H9 (cell line): Measurements from ENCODE around the gene SAG. TPM values are rescaled to one million over a fixed set of nuclear protein-coding genes. Genes with fewer than 3 reads are reported as not detected.

Source experiments
- DNase-seq: peaks from one replicate; pipeline ENCODE4 v3.0.0-alpha.2; 2017
- H2AFZ ChIP-seq: one replicate; pipeline ENCODE4 v1.6.1; 2013; ENCODE audit warnings: mild to moderate bottlenecking, low read length, control low read depth, moderate library complexity
- H2AK5ac ChIP-seq: 2 replicates; pipeline ENCODE4 v1.6.1; 2013; ENCODE audit warnings: low read length, control low read depth, mixed read lengths; ENCODE audit not compliant: insufficient read length
- H2BK120ac ChIP-seq: one replicate; pipeline ENCODE4 v1.6.1; 2013; ENCODE audit warnings: low read depth, mild to moderate bottlenecking, low read length, control low read depth, inconsistent platforms; ENCODE audit not compliant: poor library complexity, severe bottlenecking
- H2BK12ac ChIP-seq: 2 replicates; pipeline ENCODE4 v1.6.1; 2013; ENCODE audit warnings: low read length, control low read depth, mixed read lengths, low read depth; ENCODE audit not compliant: insufficient read length
- H2BK15ac ChIP-seq: 2 replicates; pipeline ENCODE4 v1.6.1; 2013; ENCODE audit warnings: low read depth, low read length, control low read depth
- H2BK20ac ChIP-seq: one replicate; pipeline ENCODE4 v1.6.1; 2013; ENCODE audit warnings: low read depth, mild to moderate bottlenecking, low read length, control low read depth, inconsistent platforms; ENCODE audit not compliant: poor library complexity, severe bottlenecking
- H2BK5ac ChIP-seq: 2 replicates; pipeline ENCODE4 v1.6.1; 2013; ENCODE audit warnings: low read length, control low read depth, mixed read lengths; ENCODE audit not compliant: insufficient read length
- H3K14ac ChIP-seq: 2 replicates; pipeline ENCODE4 v1.6.1; 2013; ENCODE audit warnings: low read length, control low read depth; ENCODE audit not compliant: insufficient read depth
- H3K18ac ChIP-seq: 2 replicates; pipeline ENCODE4 v1.6.1; 2013; ENCODE audit warnings: low read depth, mild to moderate bottlenecking, mixed read lengths, low read length, control low read depth; ENCODE audit not compliant: insufficient read length
- H3K23ac ChIP-seq: 2 replicates; pipeline ENCODE4 v1.6.1; 2013; ENCODE audit warnings: low read length, control low read depth, mixed read lengths, low read depth; ENCODE audit not compliant: insufficient read length
- H3K23me2 ChIP-seq: 2 replicates; pipeline ENCODE4 v1.6.1; 2013; ENCODE audit warnings: low read depth, mild to moderate bottlenecking, mixed read lengths, low read length, control low read depth; ENCODE audit not compliant: insufficient read length, poor library complexity, severe bottlenecking
- H3K27ac ChIP-seq: 2 replicates; pipeline ENCODE4 v1.5.1; 2013; ENCODE audit warnings: low read length, control low read depth, mixed read lengths, low read depth; ENCODE audit not compliant: insufficient read length
- H3K27me3 ChIP-seq: 2 replicates; pipeline ENCODE4 v1.6.1; 2013; ENCODE audit warnings: low read length, control low read depth, inconsistent platforms; ENCODE audit not compliant: insufficient read depth
- H3K4ac ChIP-seq: 2 replicates; pipeline ENCODE4 v1.6.1; 2013; ENCODE audit warnings: low read depth, mild to moderate bottlenecking, control low read depth, inconsistent platforms, low read length, moderate library complexity
- H3K4me1 ChIP-seq: 2 replicates; pipeline ENCODE4 v1.6.1; 2013; ENCODE audit warnings: low read length, control low read depth, inconsistent platforms; ENCODE audit not compliant: insufficient read depth
- H3K4me2 ChIP-seq: 2 replicates; pipeline ENCODE4 v1.6.1; 2013; ENCODE audit warnings: low read length, control low read depth, mixed read lengths; ENCODE audit not compliant: insufficient read length, insufficient read depth
- H3K56ac ChIP-seq: 2 replicates; pipeline ENCODE4 v1.6.1; 2013; ENCODE audit warnings: low read depth, mild to moderate bottlenecking, mixed read lengths, low read length, control low read depth; ENCODE audit not compliant: insufficient read length
- H3K79me1 ChIP-seq: 2 replicates; pipeline ENCODE4 v1.6.1; 2013; ENCODE audit warnings: low read depth, mild to moderate bottlenecking, moderate library complexity, low read length, control low read depth, inconsistent platforms; ENCODE audit not compliant: insufficient read depth, poor library complexity, severe bottlenecking
- H3K79me2 ChIP-seq: 2 replicates; pipeline ENCODE4 v1.6.1; 2013; ENCODE audit warnings: low read length, control low read depth, inconsistent platforms; ENCODE audit not compliant: insufficient read depth
- H3K9ac ChIP-seq: 2 replicates; pipeline ENCODE4 v1.6.1; 2013; ENCODE audit warnings: low read length, control low read depth, mixed read lengths; ENCODE audit not compliant: insufficient read length; ENCODE audit errors: extremely low read depth
- H3K9me3 ChIP-seq: one replicate; pipeline ENCODE4 v1.6.1; 2013; ENCODE audit warnings: low read depth, low read length, inconsistent platforms; ENCODE audit not compliant: control insufficient read depth
- H3T11ph ChIP-seq: one replicate; pipeline ENCODE4 v1.6.1; 2013; ENCODE audit warnings: mild to moderate bottlenecking, low read length, control low read depth, inconsistent platforms
- H4K20me1 ChIP-seq: one replicate; pipeline ENCODE4 v1.6.1; 2013; ENCODE audit not compliant: control insufficient read depth, insufficient read length, insufficient read depth
- H4K5ac ChIP-seq: 2 replicates; pipeline ENCODE4 v1.6.1; 2013; ENCODE audit warnings: low read depth, mild to moderate bottlenecking, mixed read lengths, low read length, control low read depth; ENCODE audit not compliant: insufficient read length
- H4K8ac ChIP-seq: replicated peaks from 2 replicates; pipeline ENCODE4 v1.6.1; 2013; ENCODE audit warnings: low read length, control low read depth, mixed read lengths, low read depth; ENCODE audit not compliant: insufficient read length
- H4K91ac ChIP-seq: 2 replicates; pipeline ENCODE4 v1.6.1; 2013; ENCODE audit warnings: low read depth, mild to moderate bottlenecking, moderate library complexity, mixed read lengths, low read length, control low read depth; ENCODE audit not compliant: insufficient read length
- H3K27ac Mint-ChIP-seq, 3 experiments: 2 replicates in 2 of 3; 3 replicates in 1 of 3; pipeline ENCODE4 v1.8.0; 2020 to 2021; ENCODE audit warnings: mixed read lengths in 3 of 3, mild to moderate bottlenecking in 1 of 3, moderate library complexity in 1 of 3
- H3K27me3 Mint-ChIP-seq: 2 replicates; pipeline ENCODE4 v1.8.0; 2021; ENCODE audit warnings: low read depth, mild to moderate bottlenecking, moderate library complexity, mixed read lengths
- H3K36me3 Mint-ChIP-seq, 3 experiments: 2 replicates in 2 of 3; 3 replicates in 1 of 3; pipeline ENCODE4 v1.8.0; 2020 to 2021; ENCODE audit warnings: low read depth in 3 of 3, mixed read lengths in 3 of 3; ENCODE audit not compliant: insufficient read depth in 1 of 3
- H3K4me1 Mint-ChIP-seq, 2 experiments: 2 replicates each; pipeline ENCODE4 v1.8.0; 2020; ENCODE audit warnings: mixed read lengths in 2 of 2
- H3K4me3 Mint-ChIP-seq, 2 experiments: 2 replicates in 1 of 2; 3 replicates in 1 of 2; pipeline ENCODE4 v1.8.0; 2020 to 2021; ENCODE audit warnings: mild to moderate bottlenecking in 2 of 2, mixed read lengths in 2 of 2, moderate library complexity in 1 of 2
- H3K9me3 Mint-ChIP-seq, 2 experiments: 2 replicates in 1 of 2; 3 replicates in 1 of 2; pipeline ENCODE4 v1.8.0; 2020; ENCODE audit warnings: mild to moderate bottlenecking in 2 of 2, mixed read lengths in 2 of 2, moderate library complexity in 1 of 2
- WGBS: extraction: QIAGEN DNeasy Blood & Tissue Kit; methylation state at CpG from one replicate; pipeline ENCODE4 v1.1.7; 2013; ENCODE audit warnings: missing lambda C conversion rate, low lambda C conversion rate, mixed read lengths; ENCODE audit not compliant: insufficient read length; ENCODE audit errors: extremely low coverage; 5-methylcytosine and 5-hydroxymethylcytosine counted together
- total RNA-seq: library from RNA; stranded (reverse); gene quantifications from 2 replicates; pipeline ENCODE4 v1.2.1, GENCODE V29; 2021
- TF ChIP-seq, protein P1 (sequence below): fragments of 200-600 bp; sonication (generic); conservative IDR thresholded peaks from 3 replicates; pipeline ENCODE4 v1.8.0; 2021; ENCODE audit warnings: antibody characterized with exemption, mild to moderate bottlenecking

SAG gene
- total RNA-seq, 1 experiment from 2014 or later: not detected

DNA sequence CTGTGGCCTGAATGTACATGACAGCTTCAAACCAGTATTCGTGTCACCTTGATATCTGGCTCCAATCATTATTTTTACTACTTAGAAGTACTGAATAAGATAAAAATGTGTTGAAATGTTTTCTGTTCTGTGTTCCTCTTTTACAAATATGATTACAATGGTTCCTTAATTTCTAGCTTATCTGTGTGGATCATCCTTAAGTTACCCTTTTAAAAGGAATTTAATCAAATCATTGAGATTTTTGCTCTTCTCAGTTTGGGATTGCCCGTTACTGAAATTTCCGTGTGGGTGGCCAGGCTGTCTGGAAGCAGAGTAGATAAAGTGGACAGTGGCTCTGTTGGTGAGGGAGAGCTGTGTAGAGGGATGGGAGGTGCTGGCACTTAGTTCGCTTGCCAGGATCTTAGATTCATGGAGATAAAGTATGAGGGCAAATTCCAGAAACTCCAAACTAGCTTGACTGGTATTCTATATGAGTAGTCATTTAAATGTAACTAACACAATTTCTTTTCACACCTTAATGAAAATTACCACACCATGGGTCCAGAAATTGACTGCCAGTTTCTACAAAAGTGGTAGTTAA is 27.4 kb upstream of the SAG start:
- H4K8ac ChIP-seq: no peak overlapping the region
- no peak overlapping the region for H3K14ac ChIP-seq
- H3T11ph ChIP-seq: no peak overlapping the region
- no peaks in the 10 kb centered on the region for H3K9me3 ChIP-seq
- H2BK5ac ChIP-seq: no peak overlapping the region
- H3K79me2 ChIP-seq: no peaks in the 10 kb centered on the region
- no peak overlapping the region for H2BK120ac ChIP-seq
- no peaks in the 10 kb centered on the region for H3K79me1 ChIP-seq
- no peak overlapping the region for H3K9ac ChIP-seq
- H3K4me3 Mint-ChIP-seq: no peak overlapping the region
- no peak overlapping the region for H3K56ac ChIP-seq
- WGBS: no CpG with 5 or more reads among the region's 4 CpGs
- H3K23ac ChIP-seq: no peak overlapping the region
- H3K9me3 Mint-ChIP-seq: no peaks in the 10 kb centered on the region
- H4K20me1 ChIP-seq: no peaks in the 10 kb centered on the region
- no peak overlapping the region for H4K91ac ChIP-seq
- H3K4ac ChIP-seq: no peak overlapping the region
- H2BK20ac ChIP-seq: no peak overlapping the region
- H3K18ac ChIP-seq: no peak overlapping the region
- no peak overlapping the region for H2AK5ac ChIP-seq
- H3K27ac Mint-ChIP-seq: peak overlapping the region in 1 of 3 experiments; percentile 63; a peak in 3 of 7 replicates
- H4K5ac ChIP-seq: no peak overlapping the region
- H3K4me2 ChIP-seq: no peak overlapping the region
- TF ChIP-seq, protein P1, sequence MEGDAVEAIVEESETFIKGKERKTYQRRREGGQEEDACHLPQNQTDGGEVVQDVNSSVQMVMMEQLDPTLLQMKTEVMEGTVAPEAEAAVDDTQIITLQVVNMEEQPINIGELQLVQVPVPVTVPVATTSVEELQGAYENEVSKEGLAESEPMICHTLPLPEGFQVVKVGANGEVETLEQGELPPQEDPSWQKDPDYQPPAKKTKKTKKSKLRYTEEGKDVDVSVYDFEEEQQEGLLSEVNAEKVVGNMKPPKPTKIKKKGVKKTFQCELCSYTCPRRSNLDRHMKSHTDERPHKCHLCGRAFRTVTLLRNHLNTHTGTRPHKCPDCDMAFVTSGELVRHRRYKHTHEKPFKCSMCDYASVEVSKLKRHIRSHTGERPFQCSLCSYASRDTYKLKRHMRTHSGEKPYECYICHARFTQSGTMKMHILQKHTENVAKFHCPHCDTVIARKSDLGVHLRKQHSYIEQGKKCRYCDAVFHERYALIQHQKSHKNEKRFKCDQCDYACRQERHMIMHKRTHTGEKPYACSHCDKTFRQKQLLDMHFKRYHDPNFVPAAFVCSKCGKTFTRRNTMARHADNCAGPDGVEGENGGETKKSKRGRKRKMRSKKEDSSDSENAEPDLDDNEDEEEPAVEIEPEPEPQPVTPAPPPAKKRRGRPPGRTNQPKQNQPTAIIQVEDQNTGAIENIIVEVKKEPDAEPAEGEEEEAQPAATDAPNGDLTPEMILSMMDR: no peak
- H3K36me3 Mint-ChIP-seq: peaks cover 33 to 92% (median 70%) of the 10 kb centered on the region in 3 experiments; a peak in 6 of 7 replicates
- no peak overlapping the region for H2BK12ac ChIP-seq
- no peaks in the 10 kb centered on the region for H3K4me1 ChIP-seq
- H3K23me2 ChIP-seq: no peaks in the 10 kb centered on the region
- H3K27me3 Mint-ChIP-seq: no peaks in the 10 kb centered on the region
- no peak overlapping the region for H3K27ac ChIP-seq
- H2BK15ac ChIP-seq: no peak overlapping the region
- no peak overlapping the region for H2AFZ ChIP-seq
- DNase-seq: no peak
- no peaks in the 10 kb centered on the region for H3K4me1 Mint-ChIP-seq
- H3K27me3 ChIP-seq: no peaks in the 10 kb centered on the region
